ELR (cell line): Measurements from ENCODE around the gene WDFY4.

Experiments
- DNase-seq: peaks from one replicate; pipeline ENCODE4 v3.0.0-alpha.2; 2015; ENCODE audit warnings: low read depth

The WDFY4 gene

DNA sequence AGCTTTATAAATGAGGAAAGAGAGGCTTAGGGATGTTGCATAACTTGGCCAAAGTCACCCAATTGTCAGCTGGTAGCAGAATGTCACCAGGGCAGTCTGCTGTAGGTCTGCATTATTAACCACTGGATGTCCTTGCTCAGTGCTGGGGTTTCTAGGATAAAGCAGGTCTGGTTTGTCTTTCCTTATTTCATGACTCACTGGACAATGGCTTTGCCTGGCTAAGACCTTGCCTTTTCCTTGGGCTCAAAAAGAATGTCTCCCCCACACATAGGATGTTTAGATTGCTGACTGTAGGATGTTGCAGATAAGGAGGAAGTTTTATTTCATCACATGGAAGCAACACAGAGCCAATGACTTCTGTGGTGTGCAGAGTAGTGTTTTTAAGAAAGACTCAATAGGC lies 29.4 kb downstream of the WDFY4 start:
- no peak for DNase-seq

DNA sequence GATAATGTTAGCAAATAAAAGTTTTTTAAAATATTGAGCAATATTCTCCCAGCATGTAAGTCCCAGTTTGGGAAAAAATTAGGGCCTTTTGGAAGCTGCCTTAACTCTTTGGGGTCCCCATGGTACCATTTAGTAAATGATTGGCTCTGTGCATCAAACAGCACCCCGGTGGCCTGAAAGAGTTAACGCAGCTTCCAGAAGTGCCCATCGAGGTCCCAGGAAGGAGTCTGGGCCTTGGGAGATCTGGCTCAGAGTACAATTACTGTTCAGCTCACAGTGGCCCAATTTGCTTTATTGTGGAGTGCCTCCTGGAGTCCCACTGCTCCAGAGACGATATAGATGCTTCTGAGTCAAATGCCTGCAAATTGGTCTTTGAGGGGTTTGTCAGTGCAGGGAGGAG lies 31.7 kb downstream of the WDFY4 start:
- DNase-seq = no peak

DNA sequence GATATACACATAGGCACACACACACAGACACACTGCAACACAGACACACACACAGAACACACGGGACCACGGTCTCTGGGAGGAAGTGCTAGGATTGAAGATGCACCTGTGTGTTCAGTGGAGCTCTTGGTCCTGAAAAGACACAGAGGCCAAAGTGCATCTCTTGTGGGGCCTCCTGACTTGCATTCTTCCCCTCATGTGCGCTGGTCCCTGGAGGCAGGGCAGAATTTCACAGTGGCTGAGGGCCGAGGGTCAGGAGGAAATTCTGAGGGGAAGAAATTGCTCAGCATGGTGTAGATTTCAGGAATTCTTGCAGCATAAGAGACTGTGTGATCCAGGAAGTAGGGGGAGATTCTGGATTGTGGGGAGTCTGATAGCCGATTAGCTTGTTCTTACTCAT lies 35.9 kb downstream of the WDFY4 start:
- DNase-seq = no peak

DNA sequence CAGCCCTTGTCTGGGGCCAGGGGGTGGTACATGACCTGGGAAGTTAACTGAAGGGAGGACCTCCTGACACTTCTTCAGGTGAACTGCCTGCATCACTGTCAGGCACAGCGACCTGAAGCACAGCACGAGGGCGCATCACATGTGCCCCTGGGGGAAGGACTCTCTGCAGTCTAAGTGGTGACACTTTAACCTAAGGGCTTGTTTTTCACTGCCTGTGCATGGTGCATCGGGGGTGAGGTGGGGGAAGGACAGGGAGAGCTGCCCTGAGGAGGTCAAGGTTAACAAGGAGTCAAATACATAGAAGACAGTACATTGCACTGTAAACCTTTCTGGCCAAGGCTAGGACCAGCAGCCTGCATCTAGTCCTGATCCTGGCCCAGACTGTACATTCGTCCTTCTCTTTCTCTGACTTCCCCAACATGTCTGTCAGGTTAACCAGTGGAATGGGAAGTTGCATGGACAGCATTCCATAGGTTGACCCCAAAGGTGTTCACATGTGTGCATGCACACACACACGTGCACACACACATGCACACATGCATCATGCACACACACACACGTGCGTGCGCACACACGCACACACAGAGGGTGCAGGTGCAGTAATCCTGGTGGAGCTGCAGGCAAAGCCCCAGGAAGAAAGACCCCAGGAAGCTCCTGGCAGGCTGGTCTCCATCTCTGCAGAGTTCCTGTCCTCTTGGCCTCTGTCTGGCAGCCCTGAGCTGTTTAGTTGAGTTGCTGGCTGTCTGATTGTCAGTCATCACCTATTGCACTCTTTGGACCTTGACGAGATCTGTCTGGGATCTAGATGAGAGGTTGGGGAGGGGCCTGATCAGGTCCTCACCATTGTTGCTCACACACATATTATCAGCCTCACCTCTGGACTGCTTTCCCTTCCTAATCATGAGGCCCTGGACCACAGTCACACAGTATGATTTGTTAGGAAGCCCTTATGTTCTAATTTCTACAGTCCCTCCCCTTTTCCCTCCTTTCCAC lies 37.8 kb downstream of the WDFY4 start:
- no peak for DNase-seq

DNA sequence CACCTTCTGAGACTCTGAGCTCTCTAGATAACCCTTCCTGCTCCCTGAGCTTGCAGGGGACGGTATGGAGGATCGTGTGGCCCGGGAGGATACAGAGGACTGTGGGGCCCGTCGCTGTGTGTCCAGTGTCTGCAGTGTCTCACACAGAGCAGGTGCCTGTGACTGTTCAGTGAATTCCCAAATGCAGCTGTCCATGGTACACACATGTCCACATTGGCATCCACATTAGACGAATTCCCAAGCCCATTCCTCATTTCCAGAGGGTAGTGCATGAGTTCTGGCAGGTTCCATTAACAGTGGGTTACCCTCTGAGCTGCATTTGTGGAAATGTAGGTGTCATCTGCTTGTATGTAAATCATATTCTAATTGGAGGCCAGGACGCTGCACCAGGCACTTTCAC lies 39.5 kb downstream of the WDFY4 start:
- DNase-seq = no peak

DNA sequence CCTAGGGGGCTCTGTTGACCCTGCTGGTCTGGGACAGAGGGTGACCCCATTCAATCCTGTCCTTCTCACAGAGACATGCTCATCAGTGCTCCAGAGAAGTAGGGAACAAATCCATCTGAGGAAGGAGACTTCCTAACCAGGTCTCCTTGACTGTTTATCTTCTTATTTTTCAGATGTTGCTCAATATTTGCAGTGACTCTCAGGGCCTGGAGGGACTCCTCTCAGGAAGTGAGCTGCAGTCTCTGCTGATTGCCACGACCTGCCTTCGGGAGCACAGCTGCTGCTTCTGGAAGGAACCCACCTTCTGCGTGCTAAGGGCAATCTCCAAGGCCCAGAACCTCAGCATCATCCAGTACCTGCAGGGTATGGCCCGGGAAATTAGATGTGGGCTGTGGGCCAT lies 41.0 kb downstream of the WDFY4 start:
- no peak for DNase-seq

DNA sequence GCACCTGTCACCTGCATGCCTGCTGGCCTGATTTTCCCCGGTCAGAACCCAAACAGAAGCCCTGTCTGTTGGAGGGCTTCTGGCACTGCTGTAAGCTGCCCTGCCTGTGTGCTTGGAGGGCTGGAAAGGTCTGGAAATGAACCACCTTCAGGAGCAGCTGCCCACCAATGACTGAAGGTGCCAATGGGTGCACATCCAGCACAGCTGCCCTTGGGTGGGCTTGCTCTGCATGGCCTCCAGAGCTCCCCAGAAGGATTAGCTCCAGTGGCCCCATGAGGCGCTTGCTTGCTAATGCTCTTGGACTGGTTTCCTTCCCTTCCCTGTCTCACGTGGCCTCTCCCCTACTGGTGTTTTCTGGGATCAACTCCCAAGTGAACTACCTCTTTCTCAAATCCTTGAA lies 43.2 kb downstream of the WDFY4 start:
- DNase-seq = no peak

DNA sequence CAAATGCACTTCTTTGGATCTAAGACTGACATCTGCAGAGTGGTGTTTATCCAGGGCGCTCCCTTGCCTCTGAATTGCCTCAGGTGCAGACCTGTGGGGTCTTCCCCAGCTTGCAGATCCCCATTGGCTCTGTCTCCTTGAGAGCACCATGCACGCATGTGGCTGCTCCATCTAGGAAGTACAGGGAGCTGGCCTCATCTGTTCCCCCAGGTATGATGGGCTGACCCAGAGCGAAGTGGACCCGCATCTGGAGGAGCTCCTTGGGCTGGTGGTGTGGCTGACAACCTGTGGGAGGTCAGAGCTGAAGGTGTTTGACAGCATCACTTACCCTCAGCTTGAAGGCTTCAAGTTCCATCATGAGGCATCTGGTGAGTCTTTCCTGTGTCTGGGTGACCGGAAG lies 44.5 kb downstream of the WDFY4 start:
- no peak for DNase-seq

DNA sequence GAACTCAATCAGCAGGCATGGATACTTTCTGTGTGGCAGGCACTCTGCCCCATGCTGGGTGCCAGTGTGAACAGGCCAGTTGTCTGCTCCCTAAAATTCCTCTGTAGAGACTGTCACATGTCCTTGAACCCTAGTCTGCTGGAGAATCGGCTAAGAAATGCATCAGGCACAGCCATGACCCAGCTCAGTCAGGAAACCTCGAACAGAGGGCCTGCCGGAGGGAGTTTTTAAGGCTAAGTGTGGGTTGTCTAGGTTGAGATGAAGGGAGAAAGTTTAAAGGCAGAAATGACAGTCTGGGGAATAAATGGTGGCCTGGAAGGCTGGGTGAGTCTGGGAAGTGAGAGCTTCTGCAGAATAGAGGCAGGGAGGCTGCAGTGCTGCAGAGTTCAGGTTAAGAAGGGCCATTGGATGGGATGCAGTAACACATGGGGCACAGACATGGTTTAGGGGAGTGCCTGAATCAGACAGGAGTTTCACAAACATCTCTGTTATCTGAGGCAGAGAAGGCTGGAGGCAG lies 45.3 kb downstream of the WDFY4 start:
- no peak for DNase-seq

DNA sequence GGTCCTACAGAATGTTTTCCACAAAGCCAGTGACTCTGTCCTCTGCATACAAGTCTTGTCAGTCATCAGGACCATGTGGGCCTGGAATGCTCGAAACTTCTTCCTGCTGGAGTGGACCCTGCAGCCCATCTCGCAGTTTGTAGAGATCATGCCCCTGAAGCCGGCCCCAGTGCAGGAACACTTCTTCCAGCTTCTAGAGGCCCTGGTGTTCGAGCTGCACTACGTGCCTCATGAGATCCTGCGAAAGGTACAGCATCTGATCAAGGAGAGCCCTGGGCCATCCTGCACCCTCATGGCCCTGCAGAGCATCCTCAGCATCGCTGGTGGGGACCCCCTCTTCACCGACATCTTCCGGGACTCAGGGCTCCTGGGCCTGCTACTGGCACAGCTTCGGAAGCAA lies 46.5 kb downstream of the WDFY4 start:
- DNase-seq = no peak

DNA sequence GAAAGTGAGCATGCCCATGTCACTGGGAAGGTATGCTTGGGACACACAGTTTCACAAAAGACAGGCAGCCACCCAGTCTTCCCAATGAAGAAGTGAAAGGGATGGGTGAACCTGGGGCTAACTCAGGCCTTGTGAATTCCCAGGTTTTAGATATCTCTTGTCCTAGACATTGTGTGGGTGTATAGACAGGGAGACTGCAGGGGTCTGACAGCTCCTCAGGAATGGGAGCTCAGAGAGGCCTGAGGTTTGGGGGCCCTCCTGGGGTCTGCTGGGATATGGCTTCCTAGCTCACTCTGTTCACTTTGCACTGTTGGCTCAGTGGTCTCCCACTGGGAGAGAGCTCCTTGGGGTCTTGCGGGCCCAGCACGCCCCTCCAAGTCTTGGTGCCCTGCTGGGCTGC lies 47.0 kb downstream of the WDFY4 start:
- no peak for DNase-seq

DNA sequence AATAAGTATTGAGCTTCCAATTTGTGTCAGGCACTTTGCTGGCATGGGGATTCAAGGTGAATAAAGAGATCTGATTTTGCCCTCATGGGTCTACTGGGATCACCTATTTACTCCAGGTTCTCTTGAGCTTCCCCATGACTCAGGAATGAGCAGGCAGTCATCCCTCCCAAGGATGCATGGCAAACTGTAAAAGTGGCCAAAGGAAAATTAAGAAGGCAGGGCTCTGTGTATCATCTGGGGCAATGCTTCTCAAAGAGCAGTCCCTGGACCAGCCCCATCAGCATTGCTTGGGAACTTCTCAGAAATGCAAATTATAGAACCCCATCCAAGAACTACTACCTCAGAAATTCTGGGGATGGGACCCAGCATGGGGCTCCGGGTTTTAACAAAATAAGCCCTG lies 48.7 kb downstream of the WDFY4 start:
- no peak for DNase-seq

DNA sequence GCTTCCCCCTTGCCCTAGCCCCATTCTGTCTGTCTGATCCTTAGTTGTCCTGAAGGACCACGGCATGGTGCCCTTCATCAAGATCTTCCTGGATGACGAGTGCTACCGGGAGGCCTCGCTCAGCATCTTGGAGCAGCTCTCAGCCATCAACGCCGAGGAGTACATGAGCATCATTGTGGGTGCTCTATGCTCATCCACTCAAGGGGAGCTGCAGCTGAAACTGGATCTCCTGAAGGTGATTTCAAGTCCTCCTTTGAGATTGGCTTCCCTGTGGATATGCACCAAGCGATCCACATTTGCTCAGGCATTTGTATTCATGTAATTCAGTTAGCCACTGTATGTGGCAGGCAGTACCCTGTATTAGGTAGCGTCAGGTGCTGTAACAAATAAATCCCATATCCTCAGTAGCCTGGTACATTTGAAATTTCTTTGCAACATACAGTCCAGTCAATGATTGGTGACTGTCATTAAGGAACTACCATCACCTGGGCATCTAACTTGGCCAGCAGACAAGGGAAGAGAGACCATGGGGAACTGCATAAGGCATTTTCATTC lies 51.2 kb downstream of the WDFY4 start:
- no peak for DNase-seq

DNA sequence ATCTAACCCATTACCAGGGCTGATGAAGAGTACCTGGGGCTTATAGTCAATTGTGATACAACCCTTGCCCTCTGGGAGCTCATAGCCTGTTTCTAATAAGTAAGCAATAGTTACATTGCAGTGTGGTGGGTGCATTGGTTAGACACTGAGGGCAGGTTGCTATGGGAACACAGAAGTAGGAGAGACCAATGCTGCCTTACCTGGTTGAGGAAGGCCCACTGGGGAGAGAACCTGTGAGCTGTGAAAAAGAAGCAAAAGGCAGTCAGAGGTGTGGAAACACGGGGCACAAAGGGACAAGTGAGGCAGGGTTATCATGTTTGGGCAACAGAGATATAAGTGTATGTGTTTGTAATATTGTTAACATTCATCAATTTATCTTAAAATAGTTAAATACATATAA lies 51.9 kb downstream of the WDFY4 start:
- no peak for DNase-seq

DNA sequence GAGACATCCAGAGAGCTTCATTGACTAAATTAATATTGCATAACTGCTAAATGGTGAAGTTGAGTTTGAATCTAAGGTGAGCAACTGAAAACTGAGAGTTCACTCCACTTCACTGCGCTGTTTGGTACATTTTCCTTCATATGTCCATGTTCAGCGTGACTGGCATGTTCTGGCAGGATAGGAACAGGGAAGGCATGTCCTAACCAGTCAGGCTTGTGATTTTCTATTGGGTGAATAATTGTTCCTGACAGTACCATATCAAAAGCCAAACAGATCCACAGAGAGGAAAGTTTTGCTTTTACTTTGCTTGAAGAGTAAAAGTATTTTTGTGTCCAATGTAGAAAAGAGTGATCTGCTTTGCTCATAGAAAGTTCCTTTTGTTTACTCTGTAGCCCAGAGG lies 53.2 kb downstream of the WDFY4 start:
- DNase-seq = no peak

DNA sequence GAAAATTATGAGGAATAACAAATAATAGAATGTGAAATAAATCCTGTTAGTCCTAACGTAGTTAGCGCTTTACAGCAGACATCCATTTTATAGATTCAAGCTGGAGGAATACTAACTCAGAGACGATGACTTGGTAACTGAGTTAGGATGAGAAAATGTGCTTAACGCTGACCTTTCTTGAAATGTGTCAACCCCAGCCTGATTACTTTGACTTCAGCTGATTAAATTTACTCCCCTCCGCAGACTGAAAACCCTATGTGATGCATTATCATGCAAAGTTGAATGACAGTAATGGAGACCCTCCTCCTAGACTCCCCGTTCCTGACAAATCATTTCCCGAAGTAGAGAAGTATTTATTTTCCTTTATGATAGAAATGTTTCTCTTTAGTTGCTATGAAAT lies 54.5 kb downstream of the WDFY4 start:
- DNase-seq = no peak

DNA sequence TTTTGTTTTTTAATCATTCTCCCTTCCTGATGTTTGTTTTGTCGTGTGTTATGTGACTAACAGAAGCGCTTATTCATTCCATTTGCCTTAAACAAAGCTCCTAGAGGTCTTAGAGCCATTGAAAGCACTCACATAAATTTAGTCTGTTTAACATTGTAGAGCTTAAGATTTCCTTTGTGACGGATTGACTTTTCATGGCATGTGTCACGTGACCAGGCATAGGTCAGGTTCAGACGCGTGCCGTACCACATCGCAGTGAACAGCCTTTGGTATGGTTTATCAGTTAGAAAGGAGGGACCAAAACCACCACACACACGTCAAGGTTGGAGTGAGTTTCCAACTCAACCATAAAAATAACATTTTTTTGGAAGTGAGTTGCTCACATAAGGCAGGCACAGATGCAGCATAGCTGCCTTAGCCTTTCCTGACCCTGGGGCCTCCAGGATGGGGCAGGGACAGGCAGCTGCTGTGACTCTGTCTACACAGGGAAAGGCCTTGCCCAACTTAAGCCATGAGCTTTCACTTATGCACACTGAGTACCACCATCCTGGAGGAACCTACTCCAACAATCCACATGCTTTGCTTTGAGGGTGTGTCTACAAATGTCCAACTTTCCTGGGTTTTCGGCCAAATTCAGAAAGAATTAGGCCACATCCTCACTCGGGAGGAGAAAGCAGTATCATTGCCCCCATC lies 55.5 kb downstream of the WDFY4 start:
- no peak for DNase-seq

DNA sequence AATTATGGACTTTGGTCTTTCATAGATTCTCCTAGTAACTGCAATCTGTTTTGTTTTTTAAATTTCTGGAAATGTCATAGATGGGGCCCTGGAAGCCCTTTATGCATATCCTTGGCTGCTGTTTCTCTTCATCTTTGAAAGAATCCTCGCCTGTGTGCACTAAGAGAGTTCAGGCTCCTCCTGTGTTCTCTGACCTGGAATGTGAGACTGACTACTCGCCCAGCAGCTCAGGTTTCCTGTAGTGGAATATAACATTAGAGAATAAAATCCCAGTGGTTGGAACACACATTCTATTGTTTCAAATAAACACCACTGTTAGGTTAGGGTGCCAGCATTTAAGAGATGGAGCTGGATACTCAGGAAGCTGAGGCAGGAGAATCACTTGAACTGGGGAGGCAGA lies 56.3 kb downstream of the WDFY4 start:
- DNase-seq = no peak

DNA sequence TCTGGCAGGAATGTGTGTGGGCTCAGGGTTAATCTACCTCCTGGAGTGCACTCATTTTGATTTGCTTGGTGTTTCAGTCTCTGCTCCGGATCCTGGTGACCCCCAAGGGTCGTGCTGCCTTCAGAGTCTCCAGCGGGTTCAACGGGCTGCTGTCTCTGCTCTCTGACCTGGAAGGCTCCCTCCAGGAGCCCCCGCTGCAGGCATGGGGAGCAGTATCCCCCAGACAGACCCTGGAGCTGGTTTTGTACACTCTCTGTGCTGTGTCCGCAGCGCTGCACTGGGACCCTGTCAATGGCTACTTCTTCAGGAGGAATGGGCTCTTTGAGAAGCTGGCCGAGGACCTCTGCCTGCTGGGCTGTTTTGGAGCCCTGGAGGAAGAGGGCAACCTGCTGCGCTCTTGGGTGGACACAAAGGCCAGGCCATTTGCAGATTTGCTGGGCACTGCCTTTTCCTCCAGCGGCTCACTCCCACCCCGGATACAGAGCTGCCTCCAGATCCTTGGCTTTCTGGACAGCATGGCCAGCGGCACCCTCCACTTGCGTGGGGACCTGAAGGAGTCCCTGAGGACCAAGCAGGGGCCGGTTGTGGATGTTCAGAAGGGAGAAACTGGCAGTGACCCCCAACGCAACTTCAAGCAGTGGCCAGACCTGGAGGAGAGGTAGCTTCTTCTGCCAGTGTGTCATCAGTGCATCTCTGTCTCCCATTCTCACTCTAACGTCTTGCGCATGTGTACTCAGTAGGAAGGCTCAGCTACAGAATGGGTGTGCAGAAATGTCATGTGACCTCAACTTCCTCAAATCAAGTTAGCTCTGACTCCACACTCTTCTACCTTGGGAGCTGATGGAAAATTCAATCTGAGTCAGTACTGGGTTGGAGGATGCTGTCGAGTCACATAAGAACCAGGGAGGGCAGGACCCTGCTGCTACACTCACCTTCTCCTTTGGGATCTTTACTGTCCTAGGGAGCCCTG lies 58.5 kb downstream of the WDFY4 start:
- DNase-seq = no peak

DNA sequence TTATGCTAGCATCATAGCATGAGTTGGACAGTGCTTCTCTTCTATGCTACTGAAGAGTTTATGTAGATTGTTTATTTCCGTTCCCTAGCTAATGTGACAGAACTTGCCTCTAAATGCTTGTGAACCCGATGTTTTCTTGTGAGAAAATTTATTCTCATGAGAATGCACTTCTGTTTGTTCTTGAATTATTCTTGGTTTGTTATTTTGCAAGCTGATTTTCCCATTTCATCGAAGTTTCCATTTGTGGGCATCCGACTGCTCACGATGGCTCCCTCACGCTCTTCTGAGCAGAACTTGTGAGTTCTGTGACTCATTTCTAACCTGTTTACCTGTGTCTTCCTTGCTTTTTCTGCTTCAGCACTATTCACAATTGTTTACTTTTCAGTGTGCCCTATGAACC lies 59.9 kb downstream of the WDFY4 start:
- no peak for DNase-seq

DNA sequence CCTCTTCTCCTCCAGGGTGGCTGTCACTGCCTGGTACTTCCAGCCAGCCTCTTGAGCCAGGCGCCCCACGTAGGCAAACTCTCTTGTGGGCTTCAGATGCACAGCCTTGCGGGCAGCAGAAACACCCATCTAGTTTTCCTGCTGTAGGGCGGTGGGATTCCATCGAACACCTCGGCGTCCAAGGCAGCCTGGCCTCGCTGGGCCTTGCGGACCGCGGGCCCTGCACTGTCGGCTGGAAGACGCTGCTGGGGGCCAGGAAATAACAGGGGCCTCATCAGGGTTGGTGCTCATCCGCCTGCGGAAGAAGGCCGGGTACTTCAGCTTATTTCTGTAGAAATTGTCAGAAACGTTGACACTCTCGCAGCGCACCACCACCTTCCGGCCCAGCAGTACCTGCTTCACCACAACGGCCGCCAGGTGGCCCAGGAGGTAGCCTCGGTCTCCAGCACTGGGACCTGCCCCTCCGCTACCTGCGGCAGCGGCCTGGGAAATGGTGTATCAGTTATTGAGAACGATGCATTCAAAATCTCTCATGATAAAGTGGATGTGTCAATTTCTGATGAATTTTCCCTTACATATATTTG lies 61.1 kb downstream of the WDFY4 start:
- DNase-seq = no peak
